DMS 273 treated with DMSO at 0.1 percent for 48 hours (cell line): ENCODE data around the gene EIF3D.

Experiments
- DNase-seq: peaks from one replicate; lab custom pipeline; 2025; lab: John Stamatoyannopoulos, UW

The EIF3D gene

GRCh38 chr22:36505998-36506635 lies 22.8 kb downstream of the EIF3D start:
- no peak for DNase-seq

- no peak for DNase-seq
Measured at GRCh38 chr22:36497910-36498665, 30.9 kb downstream of the EIF3D start.

GRCh38 chr22:36493690-36494110 lies 35.3 kb downstream of the EIF3D start:
- DNase-seq: no peak

- no peak for DNase-seq
Measured at GRCh38 chr22:36492109-36492508, 36.9 kb downstream of the EIF3D start.

- no peak for DNase-seq
Measured at GRCh38 chr22:36491155-36491554, 37.8 kb downstream of the EIF3D start.

GRCh38 chr22:36486619-36487384 lies 42.2 kb downstream of the EIF3D start:
- DNase-seq: no peak

GRCh38 chr22:36481393-36482168 lies 47.4 kb downstream of the EIF3D start, which contains the start of gene TXN2:
TXN2 (minus strand) TSS chr22:36481640; CDS start chr22:36480837, 803 bp downstream.
- peak; percentile 88 for DNase-seq

GRCh38 chr22:36480941-36481392 lies 48.0 kb downstream of the EIF3D start:
- DNase-seq: no peak

GRCh38 chr22:36478966-36479365 lies 50.0 kb downstream of the EIF3D start:
- DNase-seq: no peak

GRCh38 chr22:36475341-36475740 lies 53.6 kb downstream of the EIF3D start:
- no peak for DNase-seq

GRCh38 chr22:36472689-36473088 lies 56.3 kb downstream of the EIF3D start:
- no peak for DNase-seq

- no peak for DNase-seq
Measured at GRCh38 chr22:36471341-36471821, 57.6 kb downstream of the EIF3D start.

GRCh38 chr22:36470994-36471331 lies 58.0 kb downstream of the EIF3D start:
- DNase-seq: no peak

GRCh38 chr22:36470162-36470993 lies 58.6 kb downstream of the EIF3D start:
- DNase-seq: peak; percentile 45

- DNase-seq: no peak
Measured at GRCh38 chr22:36469094-36469710, 59.8 kb downstream of the EIF3D start.

GRCh38 chr22:36467946-36468345 lies 61.0 kb downstream of the EIF3D start:
- no peak for DNase-seq

- DNase-seq: no peak
Measured at GRCh38 chr22:36467042-36467810, 61.7 kb downstream of the EIF3D start.

- no peak for DNase-seq
Measured at GRCh38 chr22:36466258-36466657, 62.7 kb downstream of the EIF3D start.

- no peak for DNase-seq
Measured at GRCh38 chr22:36465232-36466021, 63.5 kb downstream of the EIF3D start.
